ENCODE measurements around the gene ZDHHC11B. TPM values are rescaled to one million over a fixed set of nuclear protein-coding genes. Genes with fewer than 3 reads are reported as not detected.
"Not testable (repeated sequence)": the region's sequence is repeated elsewhere in the genome, so short reads cannot be mapped to it uniquely, and the experiment has no call there.

The ZDHHC11B gene
- total and polyA plus RNA-seq, 5 donors: 6.6 to 49.2 (median 22.2) TPM

DNA sequence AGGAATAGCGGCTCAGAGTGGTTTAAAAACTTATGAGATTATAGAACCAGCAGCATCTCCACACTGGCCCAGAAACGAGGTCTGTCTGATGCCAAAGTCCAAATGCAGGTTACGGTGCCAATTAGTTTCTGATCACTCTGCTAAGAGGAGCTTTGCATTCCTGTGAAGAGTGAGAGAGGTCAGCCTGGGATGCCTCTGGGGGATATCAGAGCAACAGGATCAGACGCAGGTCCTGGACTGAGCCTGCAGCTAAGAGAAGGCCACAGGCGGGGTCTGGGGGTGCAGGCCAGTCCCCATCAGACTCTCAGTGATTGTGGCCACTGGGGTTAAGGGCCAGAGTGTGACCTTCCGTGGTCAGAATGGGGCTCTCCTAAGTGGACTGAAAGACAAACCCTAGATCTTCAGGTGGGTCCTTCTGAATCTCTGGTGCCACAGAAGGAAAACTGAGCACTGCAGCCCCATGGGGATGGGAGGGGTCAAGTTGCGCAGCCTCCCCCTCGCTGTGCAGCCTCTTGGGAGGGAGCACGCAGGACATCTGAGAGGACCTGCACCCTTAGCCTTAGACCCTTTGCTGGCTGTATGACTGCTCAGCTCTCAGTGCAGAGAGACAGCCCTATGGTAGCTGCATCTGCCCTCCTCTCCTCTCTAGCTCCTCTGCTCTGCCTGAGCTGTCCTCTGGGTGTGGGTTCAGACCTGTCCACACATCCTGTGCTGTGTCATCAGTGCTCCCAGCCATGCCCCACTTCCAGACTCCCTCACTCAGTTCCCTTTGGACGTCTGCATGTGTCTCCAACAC, 23.4 kb upstream of the ZDHHC11B start:
- H3K4me1 ChIP-seq (ENCODE audit: control insufficient read depth, insufficient read depth, low read length); H3K4me3 ChIP-seq (ENCODE audit: low read length); intact Hi-C loops (cut with DNase I); H3K9me3 ChIP-seq (ENCODE audit: control insufficient read depth, low read length); H3K27ac ChIP-seq (ENCODE audit: low read length); DNase-seq; H3K27me3 ChIP-seq (ENCODE audit: control insufficient read depth, insufficient read depth): not testable (repeated sequence)
- 85% methylated on average over 2 of the region's 10 CpGs for WGBS
- ATAC-seq: peak in 1 of 2 donors; percentile 55

GRCh38 chr5:801472-801871, 16.9 kb upstream of the ZDHHC11B start:
- Histone ChIP-seq H3K9me3 (ENCODE audit: control insufficient read depth, low read length) (no peaks in the 10 kb centered on the region), H3K4me1 (ENCODE audit: control insufficient read depth, insufficient read depth, low read length) (no peaks in the 10 kb centered on the region), H3K4me3 (ENCODE audit: low read length) (no peak overlapping the region), H3K27ac (ENCODE audit: low read length) (no peak overlapping the region), H3K27me3 (ENCODE audit: control insufficient read depth, insufficient read depth) (no peaks in the 10 kb centered on the region)
- ATAC-seq: peak; percentile 33 to 73
- intact Hi-C loops (cut with DNase I): no loop called here
- peak in 1 of 3 donors; percentile 60 for DNase-seq
- no CpG with 5 or more reads among the region's 6 CpGs for WGBS

DNA sequence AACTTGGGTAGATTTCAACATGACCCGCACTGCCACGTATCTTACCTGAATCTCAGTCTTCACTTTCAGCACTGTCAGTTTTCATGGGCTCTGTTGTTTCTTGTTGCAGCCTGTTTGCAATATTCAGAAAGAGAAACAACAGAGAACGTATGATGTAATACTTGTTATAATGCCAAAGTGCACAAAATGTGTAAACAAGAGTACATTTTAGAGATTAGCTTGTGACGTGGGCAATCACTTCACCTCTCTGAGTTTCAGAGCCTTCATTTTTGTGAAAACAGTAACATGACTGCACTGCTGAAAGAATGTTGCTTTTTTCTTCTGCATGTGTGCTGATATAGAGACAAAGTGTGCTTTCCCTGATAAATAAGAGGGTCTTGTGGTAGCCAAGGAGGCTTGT, 16.5 kb upstream of the ZDHHC11B start:
- ATAC-seq: peak; percentile 49 to 57
- H3K4me1 ChIP-seq (ENCODE audit: control insufficient read depth, insufficient read depth, low read length); H3K4me3 ChIP-seq (ENCODE audit: low read length); H3K27me3 ChIP-seq (ENCODE audit: control insufficient read depth, insufficient read depth); DNase-seq; H3K27ac ChIP-seq (ENCODE audit: low read length); H3K9me3 ChIP-seq (ENCODE audit: control insufficient read depth, low read length); intact Hi-C loops (cut with DNase I): not testable (repeated sequence)
- WGBS: no CpG with 5 or more reads among the region's 4 CpGs

DNA sequence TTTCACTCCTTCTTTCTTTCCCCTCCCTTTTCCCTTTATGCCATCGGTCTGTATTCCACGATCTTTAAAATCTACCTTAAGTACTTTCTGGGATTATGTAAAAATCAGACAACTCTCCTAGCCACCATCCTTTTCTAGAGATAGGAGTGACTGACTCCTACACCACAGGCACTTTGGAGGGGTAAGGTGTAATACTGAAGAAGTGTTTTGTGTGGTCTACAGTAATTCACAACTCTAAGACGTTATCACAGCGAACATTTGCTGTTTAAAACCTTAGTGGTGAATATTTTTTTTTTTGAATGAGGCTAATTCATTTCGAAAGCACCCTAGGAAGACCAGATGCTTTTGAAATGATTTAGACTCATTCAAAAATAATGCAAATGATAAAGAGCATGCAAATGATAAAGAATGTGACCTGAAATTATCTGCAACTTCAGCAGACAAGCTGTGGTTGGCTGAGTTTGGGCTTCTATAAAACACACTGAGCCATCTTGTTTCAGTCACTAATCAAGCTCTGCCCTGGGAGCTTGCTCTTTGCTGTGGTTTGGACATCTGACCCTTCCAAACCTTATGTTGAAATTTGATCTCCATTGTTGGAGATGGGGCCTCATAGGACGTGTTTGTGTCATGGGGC, 14.1 kb upstream of the ZDHHC11B start:
- intact Hi-C loops (cut with DNase I): loop anchor here in 1 of 4 donors (5.0 kb wide), 1 partner anchor 86 kb away; no protein-coding TSS in a partner anchor

DNA sequence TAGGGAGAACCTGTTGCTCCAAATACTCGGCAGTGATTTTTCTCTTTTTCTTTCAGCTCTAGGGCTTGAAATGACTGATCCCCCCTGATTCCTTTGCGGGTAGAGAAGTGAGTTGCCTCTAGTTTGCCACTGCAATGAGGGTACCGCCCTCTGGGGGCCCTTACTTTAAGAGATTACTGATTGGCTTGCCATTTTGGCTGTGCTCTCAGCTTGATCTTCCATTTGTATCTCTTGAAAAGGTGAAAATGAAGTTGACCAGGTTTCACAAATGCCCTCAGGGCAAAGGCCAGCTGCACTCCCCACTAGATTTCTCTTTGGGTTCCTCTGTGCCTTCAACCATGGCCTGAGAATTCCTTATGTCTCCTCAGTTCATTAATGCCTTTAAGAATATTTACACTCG, 13.5 kb upstream of the ZDHHC11B start:
- intact Hi-C loops (cut with DNase I): loop anchor here in 1 of 4 donors (5.0 kb wide), 1 partner anchor 86 kb away; no protein-coding TSS in a partner anchor
- H3K27me3 ChIP-seq (ENCODE audit: control insufficient read depth, insufficient read depth); H3K4me1 ChIP-seq (ENCODE audit: control insufficient read depth, insufficient read depth, low read length); DNase-seq; H3K4me3 ChIP-seq (ENCODE audit: low read length); H3K9me3 ChIP-seq (ENCODE audit: control insufficient read depth, low read length); H3K27ac ChIP-seq (ENCODE audit: low read length); ATAC-seq: not testable (repeated sequence)
- WGBS: 80% methylated on average over 2 of the region's 4 CpGs

More for the DNA sequence above, 14.1 kb upstream of the ZDHHC11B start:
- not testable (repeated sequence) for H3K4me1 ChIP-seq (ENCODE audit: control insufficient read depth, insufficient read depth, low read length); H3K9me3 ChIP-seq (ENCODE audit: control insufficient read depth, low read length); ATAC-seq; H3K27me3 ChIP-seq (ENCODE audit: control insufficient read depth, insufficient read depth); H3K4me3 ChIP-seq (ENCODE audit: low read length); DNase-seq; H3K27ac ChIP-seq (ENCODE audit: low read length)
- 58% methylated on average over 3 of the region's 6 CpGs for WGBS

DNA sequence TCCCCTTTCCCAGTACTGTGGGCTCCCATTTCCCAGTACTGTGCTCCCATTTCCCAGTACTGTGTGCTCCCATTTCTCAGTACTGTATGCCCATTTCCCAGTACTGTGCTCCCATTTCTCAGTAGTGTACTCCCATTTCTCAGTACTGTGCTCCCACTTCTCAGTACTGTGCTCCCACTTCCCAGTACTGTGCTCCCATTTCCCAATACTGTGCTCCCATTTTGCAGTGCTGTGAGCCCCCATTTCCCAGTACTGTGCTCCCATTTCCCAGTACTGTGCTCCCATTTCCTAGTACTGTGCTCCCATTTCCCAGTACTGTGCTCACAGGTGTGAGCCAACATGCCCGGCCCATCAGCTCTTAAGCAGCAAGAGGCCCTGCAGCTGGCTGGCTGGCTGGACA, 11.3 kb upstream of the ZDHHC11B start:
- not testable (repeated sequence) for H3K27me3 ChIP-seq (ENCODE audit: control insufficient read depth, insufficient read depth); DNase-seq; H3K27ac ChIP-seq (ENCODE audit: low read length); H3K4me1 ChIP-seq (ENCODE audit: control insufficient read depth, insufficient read depth, low read length); H3K9me3 ChIP-seq (ENCODE audit: control insufficient read depth, low read length); H3K4me3 ChIP-seq (ENCODE audit: low read length)
- WGBS: 0% methylated on average over 1 of the region's 1 CpG
- ATAC-seq: peak in 1 of 2 donors; percentile 33
- intact Hi-C loops (cut with DNase I): loop anchor here in 1 of 4 donors (5.0 kb wide), 1 partner anchor 84 kb away; no protein-coding TSS in a partner anchor

- not testable (repeated sequence) for H3K4me1 ChIP-seq (ENCODE audit: control insufficient read depth, insufficient read depth, low read length); ATAC-seq; DNase-seq; H3K27ac ChIP-seq (ENCODE audit: low read length); H3K9me3 ChIP-seq (ENCODE audit: control insufficient read depth, low read length); H3K4me3 ChIP-seq (ENCODE audit: low read length); H3K27me3 ChIP-seq (ENCODE audit: control insufficient read depth, insufficient read depth)
- intact Hi-C loops (cut with DNase I): loop anchor here in 1 of 4 donors (5.0 kb wide), 1 partner anchor 83 kb away; no protein-coding TSS in a partner anchor
- WGBS: 94% methylated on average over 1 of the region's 1 CpG
Measured at GRCh38 chr5:794948-795347, 10.4 kb upstream of the ZDHHC11B start.

DNA sequence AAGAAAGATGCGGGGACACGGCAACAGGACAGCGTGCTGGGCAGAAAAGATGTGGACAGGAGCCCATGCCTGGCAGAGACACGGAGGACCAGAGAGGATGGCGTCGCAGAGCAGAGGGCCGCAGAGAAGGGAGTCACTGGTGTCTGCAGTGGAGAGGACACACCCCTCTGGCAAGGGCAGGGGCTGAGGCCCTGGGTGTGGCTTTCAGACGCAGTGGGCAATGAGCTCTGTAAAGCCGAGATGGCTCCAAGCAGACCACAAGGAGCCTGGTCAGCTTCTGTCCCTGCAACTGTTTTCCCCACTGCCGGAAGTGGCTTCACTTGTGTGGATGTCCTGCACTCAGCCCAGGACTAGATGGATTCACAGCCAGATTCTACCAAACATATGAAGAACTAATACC, 4.2 kb upstream of the ZDHHC11B start:
- not testable (repeated sequence) for H3K9me3 ChIP-seq (ENCODE audit: control insufficient read depth, low read length); ATAC-seq; H3K4me3 ChIP-seq (ENCODE audit: low read length); H3K4me1 ChIP-seq (ENCODE audit: control insufficient read depth, insufficient read depth, low read length); H3K27ac ChIP-seq (ENCODE audit: low read length); H3K27me3 ChIP-seq (ENCODE audit: control insufficient read depth, insufficient read depth)
- intact Hi-C loops (cut with DNase I): loop anchor here in 2 of 4 donors (5.0 to 10.0 kb wide), 2 partner anchors 91 to 94 kb away; partner anchors contain the start of gene TPPP (in 1 of the 2)
- WGBS: 82% methylated on average over 4 of the region's 10 CpGs
- peak in 2 of 3 donors; percentile 36 to 44 for DNase-seq

- intact Hi-C loops (cut with DNase I): loop anchor here in 2 of 4 donors (5.0 to 10.0 kb wide), 2 partner anchors 91 to 93 kb away; partner anchors contain the start of gene TPPP (in 1 of the 2)
- peak in 1 of 3 donors; percentile 39 for DNase-seq
- WGBS: 76% methylated on average over 6 of the region's 6 CpGs
- H3K9me3 ChIP-seq (ENCODE audit: control insufficient read depth, low read length); H3K4me3 ChIP-seq (ENCODE audit: low read length); ATAC-seq; H3K4me1 ChIP-seq (ENCODE audit: control insufficient read depth, insufficient read depth, low read length); H3K27ac ChIP-seq (ENCODE audit: low read length); H3K27me3 ChIP-seq (ENCODE audit: control insufficient read depth, insufficient read depth): not testable (repeated sequence)
Measured at GRCh38 chr5:787857-788233, 3.3 kb upstream of the ZDHHC11B start.

DNA sequence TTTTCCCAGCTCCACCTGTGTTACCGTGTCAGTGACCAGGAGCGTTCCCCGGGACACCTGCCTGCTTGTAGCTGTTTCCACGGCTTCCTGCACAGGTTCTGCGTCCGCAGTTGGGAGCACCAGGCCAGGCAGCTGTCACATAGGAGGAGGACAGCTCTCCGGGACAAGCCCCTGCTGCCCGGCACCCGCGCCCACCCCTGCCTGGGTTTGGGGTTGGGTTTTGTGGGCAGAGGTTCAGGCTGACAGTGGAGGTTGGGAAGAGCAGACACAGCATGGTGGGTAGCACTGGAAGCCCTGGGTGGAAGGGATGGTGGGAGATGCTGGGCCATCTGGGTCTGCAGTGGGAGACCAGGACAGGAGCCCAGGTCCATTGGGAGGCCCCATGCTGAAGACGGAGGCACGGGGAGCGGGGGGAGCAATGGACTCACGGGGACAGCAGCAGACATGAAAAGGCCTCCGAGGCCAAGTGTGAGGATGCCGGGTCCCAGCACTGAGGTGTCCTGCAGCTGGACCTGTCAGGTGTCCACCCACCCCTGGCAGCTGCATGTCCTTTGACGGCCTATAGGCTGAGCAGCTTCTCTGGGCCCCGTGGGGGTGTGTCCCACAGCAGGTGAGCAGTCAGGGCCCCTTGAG, 2.8 kb upstream of the ZDHHC11B start:
- not testable (repeated sequence) for ATAC-seq; H3K4me3 ChIP-seq (ENCODE audit: low read length); H3K9me3 ChIP-seq (ENCODE audit: control insufficient read depth, low read length); H3K27ac ChIP-seq (ENCODE audit: low read length); H3K27me3 ChIP-seq (ENCODE audit: control insufficient read depth, insufficient read depth); H3K4me1 ChIP-seq (ENCODE audit: control insufficient read depth, insufficient read depth, low read length)
- 84% methylated on average over 10 of the region's 18 CpGs for WGBS
- intact Hi-C loops (cut with DNase I): loop anchor here in 2 of 4 donors (5.0 to 10.0 kb wide), 2 partner anchors 90 to 93 kb away; partner anchors contain the start of gene TPPP (in 1 of the 2)
- DNase-seq: peak in 1 of 3 donors; percentile 41

Data from right cardiac atrium (tissue), 5 donors.